Measurements from ENCODE around the gene BBX. TPM values are rescaled to one million over a fixed set of nuclear protein-coding genes. Genes with fewer than 3 reads are reported as not detected.

Gene BBX
- total and polyA plus RNA-seq, 2 of the 4 experiments (the other 2 are of a cell fraction): 13.6 to 107 TPM

DNA sequence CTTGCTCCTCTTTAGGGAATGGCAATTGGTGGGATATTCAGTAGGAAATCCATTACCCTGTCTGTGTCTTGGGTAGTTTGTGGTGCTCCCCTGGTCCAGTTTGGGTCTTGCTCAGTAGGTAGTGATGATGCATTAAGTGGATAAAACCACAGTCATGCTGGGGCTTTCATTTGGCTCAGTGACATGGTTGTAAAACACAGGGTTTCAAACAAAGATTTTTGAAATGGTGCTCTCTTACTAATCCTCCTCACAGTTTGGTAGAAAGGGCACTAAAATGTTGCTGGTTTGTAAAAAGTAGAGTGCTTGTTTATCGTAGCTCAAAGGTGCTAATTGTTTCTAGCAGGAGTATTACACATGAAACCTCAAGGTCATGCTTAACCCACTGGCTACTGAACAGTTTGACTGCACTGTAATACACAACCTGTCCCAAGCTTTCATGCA lies 22.9 kb downstream of the BBX start:
- Histone ChIP-seq H4K20me1 (ENCODE audit: insufficient read depth, low read length) (no peaks in the 10 kb centered on the region; the same call in 1 of the 2 replicates), H3K9me3 (ENCODE audit: control insufficient read depth, insufficient read depth, low read length) (peaks cover 2% of the 10 kb centered on the region; the same call in 1 of the 2 replicates), H2AK5ac (ENCODE audit: low read depth, low read length) (no peak overlapping the region), H3K27ac (ENCODE audit: insufficient read depth, low read length) (no peak overlapping the region), H3K23ac (ENCODE audit: low read depth, low read length) (no peak overlapping the region; the same call in 1 of the 2 replicates), H4K5ac (ENCODE audit: low read depth, low read length) (no peak overlapping the region), H3K14ac (replicated peaks; ENCODE audit: low read depth, low read length) (no peak overlapping the region; the same call in 1 of the 2 replicates), H2AFZ (replicated peaks; ENCODE audit: low read length, poor library complexity) (no peak overlapping the region), H4K91ac (ENCODE audit: insufficient read depth, low read depth, low read length) (no peak overlapping the region), H3K4me3 (ENCODE audit: insufficient read depth, low read depth, low read length) (no peak overlapping the region), H3K9ac (ENCODE audit: low read depth, low read length) (no peak overlapping the region), H2BK15ac (ENCODE audit: low read depth, low read length) (no peak overlapping the region), H3K4ac (ENCODE audit: low read depth, low read length) (no peak overlapping the region), H2AK9ac (replicated peaks; ENCODE audit: low read depth, low read length, poor library complexity) (no peak overlapping the region), H3K4me1 (ENCODE audit: control insufficient read depth, insufficient read depth, low read length) (peaks cover 3% of the 10 kb centered on the region; the same call in 1 of the 2 replicates), H3K18ac (ENCODE audit: low read depth, low read length) (no peak overlapping the region), H3K56ac (ENCODE audit: extremely low read depth, insufficient read depth, low read length) (no peak overlapping the region), H3K9me1 (ENCODE audit: insufficient read depth, low read length) (0 out of 2 replicates have a peak, but pooled peaks cover 5% of the 10 kb centered on the region), H2BK20ac (ENCODE audit: low read depth, low read length) (no peak overlapping the region), H3K36me3 (ENCODE audit: control insufficient read depth, insufficient read depth, low read length) (no peaks in the 10 kb centered on the region), H3K79me1 (ENCODE audit: low read depth in 1 of 2, low read length in 2 of 2) (peaks cover 11 to 21% of the 10 kb centered on the region in 2 experiments; a peak in 3 of 4 replicates), H3K4me2 (ENCODE audit: low read depth, low read length) (no peak overlapping the region), H2BK120ac (ENCODE audit: low read depth, low read length) (no peak overlapping the region), H4K8ac (ENCODE audit: low read depth in 2 of 2, low read length in 2 of 2) (no peak overlapping the region), H2BK5ac (ENCODE audit: low read depth, low read length, poor library complexity, severe bottlenecking) (no peak overlapping the region), H3K27me3 (ENCODE audit: control insufficient read depth, insufficient read depth, low read length) (no peaks in the 10 kb centered on the region)
- DNase-seq (peak; percentile 39), ATAC-seq (ENCODE audit: low read depth) (no peak; the same call in 1 of the 2 replicates)
- in situ Hi-C loops (cut with MboI; ENCODE audit: low sequenced_read_pairs): no loop called here
- ChIA-PET CTCF (no interaction called here), POLR2A (ENCODE audit: unreplicated experiment) (interaction anchor here (1.0 kb wide), 1 partner anchor 11 kb away, joined by 3 read pairs; no protein-coding TSS in a partner anchor)
- dilution Hi-C loops (cut with HindIII; ENCODE audit: low sequenced_read_pairs, unreplicated experiment): no loop called here
- no TSS peak for BruUV-seq (replicated peaks)
- intact Hi-C loops (cut with micrococcal nuclease): no loop called here
- WGBS, 2 experiments (ENCODE audit: extremely low coverage in 2 of 2, insufficient read length in 1 of 2): no CpG with 5 or more reads among the region's 1 CpG
- no peak for TF ChIP-seq RCOR1 (IDR thresholded peaks at IDR 0.05; ENCODE audit: insufficient replicate concordance, low read length)
- no peak for TF ChIP-seq CHD1 (IDR thresholded peaks at IDR 0.05; ENCODE audit: low read depth, low read length)
- no peak for TF ChIP-seq RAD21 (IDR thresholded peaks at IDR 0.05; ENCODE audit: low read length)
- no peak for TF ChIP-seq NFE2L2 (IDR thresholded peaks at IDR 0.05; ENCODE audit: low read depth, low read length)
- no peak for TF ChIP-seq FOS (IDR thresholded peaks at IDR 0.05; ENCODE audit: low read depth, low read length)
- TF ChIP-seq, protein P1, sequence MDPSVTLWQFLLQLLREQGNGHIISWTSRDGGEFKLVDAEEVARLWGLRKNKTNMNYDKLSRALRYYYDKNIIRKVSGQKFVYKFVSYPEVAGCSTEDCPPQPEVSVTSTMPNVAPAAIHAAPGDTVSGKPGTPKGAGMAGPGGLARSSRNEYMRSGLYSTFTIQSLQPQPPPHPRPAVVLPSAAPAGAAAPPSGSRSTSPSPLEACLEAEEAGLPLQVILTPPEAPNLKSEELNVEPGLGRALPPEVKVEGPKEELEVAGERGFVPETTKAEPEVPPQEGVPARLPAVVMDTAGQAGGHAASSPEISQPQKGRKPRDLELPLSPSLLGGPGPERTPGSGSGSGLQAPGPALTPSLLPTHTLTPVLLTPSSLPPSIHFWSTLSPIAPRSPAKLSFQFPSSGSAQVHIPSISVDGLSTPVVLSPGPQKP (IDR thresholded peaks at IDR 0.05; ENCODE audit: borderline replicate concordance, low read depth, low read length): no peak
- TF ChIP-seq, protein P2, sequence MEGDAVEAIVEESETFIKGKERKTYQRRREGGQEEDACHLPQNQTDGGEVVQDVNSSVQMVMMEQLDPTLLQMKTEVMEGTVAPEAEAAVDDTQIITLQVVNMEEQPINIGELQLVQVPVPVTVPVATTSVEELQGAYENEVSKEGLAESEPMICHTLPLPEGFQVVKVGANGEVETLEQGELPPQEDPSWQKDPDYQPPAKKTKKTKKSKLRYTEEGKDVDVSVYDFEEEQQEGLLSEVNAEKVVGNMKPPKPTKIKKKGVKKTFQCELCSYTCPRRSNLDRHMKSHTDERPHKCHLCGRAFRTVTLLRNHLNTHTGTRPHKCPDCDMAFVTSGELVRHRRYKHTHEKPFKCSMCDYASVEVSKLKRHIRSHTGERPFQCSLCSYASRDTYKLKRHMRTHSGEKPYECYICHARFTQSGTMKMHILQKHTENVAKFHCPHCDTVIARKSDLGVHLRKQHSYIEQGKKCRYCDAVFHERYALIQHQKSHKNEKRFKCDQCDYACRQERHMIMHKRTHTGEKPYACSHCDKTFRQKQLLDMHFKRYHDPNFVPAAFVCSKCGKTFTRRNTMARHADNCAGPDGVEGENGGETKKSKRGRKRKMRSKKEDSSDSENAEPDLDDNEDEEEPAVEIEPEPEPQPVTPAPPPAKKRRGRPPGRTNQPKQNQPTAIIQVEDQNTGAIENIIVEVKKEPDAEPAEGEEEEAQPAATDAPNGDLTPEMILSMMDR (conservative IDR thresholded peaks at IDR 0.05; ENCODE audit: low read depth, low read length): no peak
- no peak for TF ChIP-seq SMC3 (IDR thresholded peaks at IDR 0.05; ENCODE audit: low read depth, low read length)
- TF ChIP-seq MAZ (IDR thresholded peaks at IDR 0.05; ENCODE audit: borderline replicate concordance, low read depth, low read length): no peak
- TF ChIP-seq CEBPB (IDR thresholded peaks at IDR 0.05; ENCODE audit: low read depth, low read length): no peak
- TF ChIP-seq, protein P3, sequence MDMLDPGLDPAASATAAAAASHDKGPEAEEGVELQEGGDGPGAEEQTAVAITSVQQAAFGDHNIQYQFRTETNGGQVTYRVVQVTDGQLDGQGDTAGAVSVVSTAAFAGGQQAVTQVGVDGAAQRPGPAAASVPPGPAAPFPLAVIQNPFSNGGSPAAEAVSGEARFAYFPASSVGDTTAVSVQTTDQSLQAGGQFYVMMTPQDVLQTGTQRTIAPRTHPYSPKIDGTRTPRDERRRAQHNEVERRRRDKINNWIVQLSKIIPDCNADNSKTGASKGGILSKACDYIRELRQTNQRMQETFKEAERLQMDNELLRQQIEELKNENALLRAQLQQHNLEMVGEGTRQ (IDR thresholded peaks at IDR 0.05; ENCODE audit: low read depth, low read length): no peak
- TF ChIP-seq POLR2A (IDR thresholded peaks at IDR 0.05; ENCODE audit: low read depth, low read length): no peak
- TF ChIP-seq MXI1 (IDR thresholded peaks at IDR 0.05; ENCODE audit: borderline replicate concordance, low read depth, low read length): no peak
- no peak for TF ChIP-seq RFX5 (IDR thresholded peaks at IDR 0.05; ENCODE audit: low read depth, low read length)
- TF ChIP-seq MAFK (IDR thresholded peaks at IDR 0.05; ENCODE audit: low read depth, low read length): no peak
- TF ChIP-seq BHLHE40 (IDR thresholded peaks at IDR 0.05; ENCODE audit: low read depth, low read length): no peak

Measured in IMR-90 (cell line).